ENCODE data around the gene GEMIN7.

DNA sequence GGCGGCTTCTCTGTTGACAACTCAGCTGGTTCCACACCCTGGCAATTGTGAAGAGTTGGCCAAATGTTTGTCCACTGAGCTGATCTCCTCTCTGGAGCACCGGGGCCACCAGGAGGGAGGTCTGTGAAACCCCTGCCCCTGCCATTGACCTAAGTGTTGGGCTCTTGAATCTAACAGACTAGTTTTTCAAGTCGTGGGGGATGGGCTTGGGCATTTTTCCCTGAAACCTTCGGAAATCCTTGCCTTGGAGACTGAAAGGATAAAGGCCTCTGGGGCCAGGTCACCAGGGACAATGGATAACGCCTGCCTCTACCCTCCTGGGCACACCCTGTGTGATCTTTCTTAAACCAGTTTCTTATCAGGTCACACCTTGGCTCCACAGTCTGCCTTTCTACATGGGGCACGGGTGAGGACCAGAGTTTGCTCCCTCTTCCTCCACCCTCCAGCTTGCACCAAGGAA, 881 bp downstream of the GEMIN7 start:
- TF ChIP-seq, protein P1, sequence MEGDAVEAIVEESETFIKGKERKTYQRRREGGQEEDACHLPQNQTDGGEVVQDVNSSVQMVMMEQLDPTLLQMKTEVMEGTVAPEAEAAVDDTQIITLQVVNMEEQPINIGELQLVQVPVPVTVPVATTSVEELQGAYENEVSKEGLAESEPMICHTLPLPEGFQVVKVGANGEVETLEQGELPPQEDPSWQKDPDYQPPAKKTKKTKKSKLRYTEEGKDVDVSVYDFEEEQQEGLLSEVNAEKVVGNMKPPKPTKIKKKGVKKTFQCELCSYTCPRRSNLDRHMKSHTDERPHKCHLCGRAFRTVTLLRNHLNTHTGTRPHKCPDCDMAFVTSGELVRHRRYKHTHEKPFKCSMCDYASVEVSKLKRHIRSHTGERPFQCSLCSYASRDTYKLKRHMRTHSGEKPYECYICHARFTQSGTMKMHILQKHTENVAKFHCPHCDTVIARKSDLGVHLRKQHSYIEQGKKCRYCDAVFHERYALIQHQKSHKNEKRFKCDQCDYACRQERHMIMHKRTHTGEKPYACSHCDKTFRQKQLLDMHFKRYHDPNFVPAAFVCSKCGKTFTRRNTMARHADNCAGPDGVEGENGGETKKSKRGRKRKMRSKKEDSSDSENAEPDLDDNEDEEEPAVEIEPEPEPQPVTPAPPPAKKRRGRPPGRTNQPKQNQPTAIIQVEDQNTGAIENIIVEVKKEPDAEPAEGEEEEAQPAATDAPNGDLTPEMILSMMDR (IDR thresholded peaks at IDR 0.05; ENCODE audit: low read length): no peak
- TF ChIP-seq EZH2 (optimal IDR thresholded peaks at IDR 0.05; ENCODE audit: low read depth, low read length): no peak
- no peak for TF ChIP-seq EZH2phosphoT487 (IDR thresholded peaks at IDR 0.05; ENCODE audit: low read length)

Data from MM.1S (cell line).